ENCODE data around the gene ZDHHC24.
A peak's percentile ranks its signal among the peaks of the same experiment; 100 is the strongest.
"Not testable (repeated sequence)": the region's sequence is repeated elsewhere in the genome, so short reads cannot be mapped to it uniquely, and the experiment has no call there.

ZDHHC24 gene

DNA sequence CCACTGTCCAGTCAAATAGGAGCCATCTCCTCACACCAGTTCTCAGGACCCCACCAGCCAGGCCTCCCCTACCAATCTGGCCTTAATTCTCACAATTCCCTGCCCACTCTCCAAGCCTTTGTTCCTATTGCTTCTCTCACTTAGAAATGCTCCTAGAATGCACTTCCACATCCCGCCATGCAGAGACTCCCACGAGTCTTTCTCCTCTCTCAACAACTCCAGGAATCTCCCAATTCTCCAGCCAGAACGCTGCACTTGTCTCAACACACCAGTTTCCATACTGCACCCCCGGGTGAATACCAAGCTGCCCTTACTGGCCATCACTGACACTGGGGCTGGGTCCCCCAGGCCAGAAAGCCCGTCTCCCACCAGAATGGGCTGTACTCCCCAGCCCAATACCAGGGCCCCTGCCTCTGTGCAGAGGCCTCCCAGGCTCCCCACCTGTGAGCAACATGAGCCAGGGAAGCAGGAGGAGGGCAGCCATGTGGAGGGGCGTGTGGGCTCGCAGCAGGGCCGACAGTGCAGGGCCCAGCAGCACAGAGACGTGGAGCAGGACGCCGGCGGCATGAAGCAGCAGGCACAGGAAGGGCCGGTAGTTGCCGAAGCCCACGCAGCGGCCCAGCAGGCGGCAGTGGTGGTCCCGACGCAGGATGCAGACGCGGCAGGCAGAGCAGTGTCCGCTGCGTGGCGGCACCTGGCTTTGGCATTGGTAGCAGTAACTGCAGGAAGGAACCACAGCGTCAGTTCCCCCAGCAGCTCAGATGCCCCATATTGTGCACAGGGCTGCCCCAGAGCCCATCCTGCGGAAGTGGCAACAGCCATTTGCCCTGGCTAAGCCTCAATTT is 2.4 kb downstream of the ZDHHC24 start:
- peak; percentile 33 to 38 for DNase-seq

DNA sequence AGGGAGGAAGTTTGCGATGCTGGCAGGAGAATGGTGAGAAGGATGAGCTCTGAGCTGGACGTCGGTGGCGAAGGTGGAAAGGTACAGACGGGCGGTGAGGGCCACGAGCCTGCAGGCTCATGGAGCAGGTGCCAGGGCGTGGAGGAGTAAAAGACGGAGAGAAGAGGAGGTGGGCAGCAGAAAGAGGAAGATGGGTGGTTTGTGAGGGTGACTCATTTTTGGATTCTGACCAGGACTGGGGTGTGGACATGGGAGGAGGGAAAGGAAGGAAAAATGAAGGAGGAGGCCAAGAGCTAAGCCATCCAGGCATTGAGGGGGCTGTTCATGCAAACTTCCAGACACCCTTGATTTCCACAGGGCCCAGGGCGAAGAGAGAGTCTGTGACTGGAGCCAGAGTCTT is 3.5 kb downstream of the ZDHHC24 start:
- DNase-seq = no peak

DNA sequence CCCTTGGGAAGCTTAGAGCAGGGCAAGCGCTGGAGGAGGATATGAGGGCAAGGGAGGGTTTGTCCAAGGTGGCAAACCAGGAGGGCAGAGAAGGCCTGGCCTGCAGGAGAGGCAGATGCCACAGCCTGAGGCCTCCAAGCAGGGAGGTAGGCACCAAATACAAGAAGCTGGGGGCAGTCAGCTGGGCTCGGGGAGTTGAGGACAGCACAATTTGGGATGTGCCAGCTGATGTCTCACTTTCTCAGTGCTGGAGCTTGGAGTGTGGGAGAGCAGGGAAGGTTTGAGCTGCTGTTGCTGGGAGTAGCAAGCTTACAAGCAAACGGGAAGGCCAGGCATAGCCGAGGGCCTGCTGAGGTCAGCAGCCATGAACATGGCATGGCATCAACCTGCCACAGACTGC is 4.0 kb downstream of the ZDHHC24 start:
- no peak for DNase-seq

DNA sequence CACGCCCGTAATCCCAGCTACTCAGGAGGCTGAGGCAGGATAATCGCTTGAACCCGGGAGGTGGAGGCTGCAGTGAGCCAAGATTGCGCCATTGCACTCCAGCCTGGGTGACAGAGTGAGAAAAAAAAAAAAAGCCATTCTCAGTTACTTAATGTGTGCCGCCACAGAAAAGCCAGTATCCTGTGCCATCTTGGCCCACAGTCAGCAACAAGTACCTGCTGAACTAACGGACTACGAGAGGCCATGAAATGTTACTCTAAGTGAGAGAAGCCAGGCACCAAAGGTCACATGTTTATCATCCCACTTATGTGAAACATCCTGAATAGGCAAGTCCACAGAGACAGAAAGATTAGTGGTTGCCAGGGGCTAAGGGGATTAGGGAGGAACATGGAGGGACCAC is 5.2 kb downstream of the ZDHHC24 start:
- DNase-seq = not testable (repeated sequence)

DNA sequence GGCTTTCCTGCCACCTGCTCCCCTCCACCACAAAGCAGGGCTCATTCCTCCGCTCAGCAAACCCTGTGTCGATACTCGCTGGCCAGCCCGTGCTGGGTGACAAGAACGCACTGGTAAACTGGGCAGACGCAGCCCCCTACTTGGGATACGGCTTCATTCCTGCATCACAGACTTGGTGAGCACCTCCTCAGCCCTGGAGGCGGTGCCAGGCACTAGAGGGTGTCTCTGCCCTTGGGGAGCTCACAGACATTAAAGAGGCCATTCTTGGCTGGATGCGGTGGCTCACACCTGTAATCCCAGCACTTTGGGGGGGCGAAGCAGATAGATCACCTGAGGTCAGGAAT is 6.0 kb downstream of the ZDHHC24 start:
- no peak for DNase-seq

DNA sequence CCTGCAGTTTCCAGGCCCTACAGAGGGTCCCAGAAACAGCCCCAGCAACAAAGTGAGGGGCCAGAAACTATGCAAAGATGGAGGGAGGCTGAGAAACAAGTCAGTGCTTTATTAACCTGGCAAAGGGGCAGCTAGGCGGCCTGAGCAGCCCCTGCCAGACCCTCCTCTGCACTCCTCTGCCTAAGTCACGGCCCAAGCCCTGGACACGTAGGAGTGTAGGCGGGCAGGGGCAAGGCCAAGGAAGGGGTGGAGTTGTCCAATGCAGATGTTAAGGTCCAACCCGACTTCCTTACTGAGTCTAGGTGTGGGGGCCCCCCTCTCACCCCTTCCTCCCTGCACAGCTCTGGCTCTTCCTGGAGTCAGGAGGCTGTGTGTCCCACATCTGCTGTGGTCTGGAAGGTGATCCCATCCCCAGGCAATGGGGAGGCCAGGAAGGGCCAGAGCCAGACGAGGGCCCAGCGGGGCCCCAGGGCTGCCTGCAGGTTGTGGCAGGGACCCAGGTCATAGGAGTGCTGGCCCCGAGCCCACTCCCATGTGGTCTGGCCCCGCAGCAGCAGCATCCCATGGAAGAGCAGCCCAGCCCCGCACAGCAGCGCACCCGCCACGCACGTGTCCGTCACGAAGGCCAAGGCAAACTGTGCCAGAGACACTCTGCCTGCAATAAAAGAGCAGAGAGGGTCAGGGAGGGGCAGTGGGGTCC is 6.5 kb downstream of the ZDHHC24 start:
- no peak for DNase-seq

DNA sequence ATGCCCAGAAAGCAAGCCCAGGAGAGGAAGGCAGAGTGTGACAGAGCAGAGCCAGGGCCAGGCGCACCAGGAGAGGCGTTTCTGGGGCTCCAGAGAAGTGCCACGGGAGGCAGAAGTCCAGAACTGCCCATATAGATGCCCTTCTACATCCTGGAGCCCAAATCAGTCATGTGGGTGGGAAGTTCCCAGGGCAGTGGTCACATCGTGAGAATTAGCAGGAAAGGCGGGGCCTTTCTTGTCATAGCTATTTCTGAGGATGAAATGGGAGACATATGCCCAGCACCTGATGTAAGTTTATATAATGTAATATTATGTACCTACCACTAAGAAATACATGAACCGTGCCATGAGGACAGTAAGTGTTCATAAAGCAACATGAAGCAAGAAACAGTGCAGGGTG is 13.1 kb downstream of the ZDHHC24 start:
- no peak for DNase-seq

DNA sequence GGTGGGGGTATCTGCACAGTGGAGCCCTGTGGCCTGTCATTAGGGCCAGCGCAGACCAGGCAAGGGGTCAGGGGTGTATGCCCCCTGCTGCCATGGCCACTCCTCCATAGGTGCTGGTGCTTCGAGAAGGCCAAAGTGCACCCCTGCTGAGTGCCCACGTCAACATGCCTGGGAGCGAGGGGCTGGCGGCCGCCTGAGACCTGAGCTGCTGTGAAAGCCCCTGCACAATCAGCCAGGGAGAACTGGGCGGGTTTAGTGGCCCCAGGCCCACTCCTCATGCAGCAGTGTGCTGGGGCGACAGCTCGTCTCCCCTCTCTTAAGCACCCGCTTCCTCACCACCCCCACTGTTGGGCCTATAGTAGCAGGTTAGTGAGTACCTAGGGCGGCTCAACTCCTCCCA is 14.0 kb downstream of the ZDHHC24 start:
- DNase-seq = no peak

DNA sequence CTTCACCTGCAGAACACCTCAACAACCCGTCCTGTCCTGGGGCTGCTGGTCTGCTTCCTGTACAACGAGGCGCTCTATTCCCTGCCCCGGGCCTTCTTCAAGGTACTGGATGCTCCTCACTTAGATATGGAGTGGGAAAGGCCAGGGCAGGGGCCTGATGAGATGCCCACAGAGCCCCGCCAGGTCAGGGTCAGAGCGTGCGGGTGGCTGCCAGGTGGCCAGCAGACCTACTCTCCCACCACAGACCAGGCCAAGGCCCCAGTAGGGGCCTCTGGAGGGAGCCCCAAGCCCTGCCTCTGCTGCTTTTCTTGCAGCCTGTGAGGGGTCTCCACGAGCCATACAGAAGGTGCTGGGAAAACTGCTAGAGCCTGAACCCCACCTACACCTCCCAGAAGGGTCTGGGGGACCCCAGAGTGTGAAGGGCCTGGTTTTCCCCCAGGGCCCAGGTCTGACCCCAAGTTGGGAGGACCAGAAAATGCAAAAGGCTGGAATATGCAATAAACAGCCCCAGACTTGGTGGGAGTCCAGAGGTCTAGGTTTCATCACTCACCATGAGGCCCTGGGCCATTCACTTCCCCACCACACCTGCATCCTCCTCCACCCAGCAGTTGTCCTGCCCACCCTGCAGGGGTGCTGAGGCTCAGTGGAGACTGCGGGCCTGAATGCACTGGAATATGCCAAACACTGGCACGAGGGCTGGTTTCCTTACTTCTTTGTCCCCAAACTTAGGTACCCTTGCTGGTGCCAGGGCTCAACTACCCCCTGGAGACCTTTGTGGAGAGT is 14.7 kb downstream of the ZDHHC24 start:
- no peak for DNase-seq

DNA sequence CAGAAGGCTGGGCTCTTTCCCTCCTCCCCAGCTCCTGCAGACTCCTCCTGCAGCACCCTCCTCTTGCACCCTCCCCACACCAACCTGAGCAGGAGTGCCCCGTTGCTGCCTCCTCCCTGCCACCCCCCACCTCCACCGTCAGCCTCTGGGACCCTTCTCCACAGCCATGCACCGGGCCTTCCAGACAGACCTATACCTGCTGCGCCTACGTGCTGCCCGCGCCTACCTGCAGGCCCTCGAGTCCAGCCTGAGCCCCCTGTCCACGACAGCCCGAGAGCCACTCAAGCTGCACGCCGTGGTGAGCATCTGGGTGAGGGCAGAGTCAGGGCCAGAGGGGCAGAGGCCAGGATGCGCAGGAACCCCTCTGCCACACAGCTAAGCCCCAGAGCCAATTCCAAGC is 16.2 kb downstream of the ZDHHC24 start:
- no peak for DNase-seq

DNA sequence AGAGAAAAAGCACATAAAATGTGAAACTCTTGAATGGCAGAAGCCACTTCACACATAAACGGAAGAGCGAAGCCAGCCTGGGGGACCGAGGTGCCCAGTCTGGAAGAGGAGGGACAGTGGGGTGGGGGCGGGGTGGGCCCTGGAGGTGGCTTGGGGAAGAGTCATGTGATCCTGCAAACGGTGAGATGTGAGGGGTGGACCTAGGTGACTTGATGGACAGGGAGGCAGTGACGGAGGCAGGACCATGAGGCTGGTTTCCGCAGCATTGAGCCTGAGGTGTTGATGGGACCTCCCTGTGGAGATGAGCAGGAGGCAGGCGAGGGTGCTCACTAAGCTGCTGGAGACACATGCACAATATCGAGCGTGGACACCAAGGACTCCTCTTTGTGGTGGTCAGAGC is 16.8 kb downstream of the ZDHHC24 start:
- no peak for DNase-seq

DNA sequence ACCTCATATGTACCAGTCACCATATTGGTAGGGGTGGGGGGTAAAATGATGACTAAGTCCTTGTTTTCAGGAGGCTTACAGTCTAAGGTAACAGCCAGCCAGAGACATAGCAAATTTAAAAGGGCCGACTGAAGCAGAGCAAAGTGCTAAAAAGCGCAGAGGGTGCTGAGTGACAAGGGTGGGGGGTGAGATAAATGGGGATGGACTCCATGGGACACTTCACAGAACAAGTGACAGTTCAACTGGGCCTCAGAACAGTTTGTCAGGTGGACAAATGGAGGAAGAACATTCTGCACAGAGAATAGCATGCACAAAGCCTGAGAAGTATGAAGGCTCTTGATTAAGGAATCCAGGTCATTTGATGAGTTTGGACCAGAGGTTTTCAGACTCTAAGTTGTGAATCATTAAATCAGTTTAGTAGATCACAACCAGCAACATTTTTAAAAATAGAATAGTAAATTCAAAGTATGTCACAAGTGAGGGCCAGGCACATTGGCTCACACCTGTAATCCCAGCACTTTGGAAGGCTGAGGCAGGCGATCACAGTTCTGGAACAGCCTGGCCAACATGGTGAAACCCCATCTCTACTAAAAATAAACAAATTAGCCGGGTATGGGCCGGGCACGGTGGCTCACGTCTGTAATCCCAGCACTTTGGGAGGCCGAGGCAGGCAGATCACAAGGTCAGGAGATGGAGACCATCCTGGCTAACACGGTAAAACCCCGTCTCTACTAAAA is 21.4 kb downstream of the ZDHHC24 start:
- DNase-seq = no peak

DNA sequence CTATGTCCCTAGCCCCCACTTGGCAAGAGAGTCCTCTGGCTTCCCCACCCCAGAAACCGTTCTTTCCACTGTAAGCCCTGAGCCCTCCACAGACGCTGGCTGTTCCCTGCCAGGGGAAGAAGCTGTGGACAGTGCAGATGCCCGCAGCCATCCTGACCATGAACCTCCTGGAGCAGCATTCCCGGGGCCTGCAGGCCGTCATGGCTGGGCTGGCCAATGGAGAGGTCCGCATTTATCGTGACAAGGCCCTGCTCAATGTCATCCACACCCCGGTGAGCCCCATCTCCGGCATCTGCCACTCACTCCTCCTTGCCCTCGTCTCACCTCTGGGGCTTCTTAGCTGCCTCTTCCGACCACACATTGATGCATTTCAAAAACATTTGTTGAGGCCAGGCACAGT is 22.2 kb downstream of the ZDHHC24 start:
- no peak for DNase-seq

DNA sequence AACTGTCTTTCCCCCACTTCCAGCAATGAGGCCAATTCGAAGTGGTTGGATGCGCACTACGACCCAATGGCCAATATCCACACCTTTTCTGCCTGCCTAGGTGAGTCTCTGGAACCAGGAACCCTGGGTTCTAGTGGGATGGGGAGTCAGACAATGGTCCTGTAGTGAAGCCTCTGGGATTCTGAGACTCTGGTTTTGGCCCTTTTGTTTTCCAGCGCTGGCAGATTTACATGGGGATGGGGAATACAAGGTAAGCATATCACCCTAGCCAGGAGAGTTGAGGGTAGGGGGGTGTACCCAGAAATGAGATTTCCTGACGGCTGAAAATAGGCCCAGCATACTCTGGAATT is 34.9 kb downstream of the ZDHHC24 start:
- no peak for DNase-seq

DNA sequence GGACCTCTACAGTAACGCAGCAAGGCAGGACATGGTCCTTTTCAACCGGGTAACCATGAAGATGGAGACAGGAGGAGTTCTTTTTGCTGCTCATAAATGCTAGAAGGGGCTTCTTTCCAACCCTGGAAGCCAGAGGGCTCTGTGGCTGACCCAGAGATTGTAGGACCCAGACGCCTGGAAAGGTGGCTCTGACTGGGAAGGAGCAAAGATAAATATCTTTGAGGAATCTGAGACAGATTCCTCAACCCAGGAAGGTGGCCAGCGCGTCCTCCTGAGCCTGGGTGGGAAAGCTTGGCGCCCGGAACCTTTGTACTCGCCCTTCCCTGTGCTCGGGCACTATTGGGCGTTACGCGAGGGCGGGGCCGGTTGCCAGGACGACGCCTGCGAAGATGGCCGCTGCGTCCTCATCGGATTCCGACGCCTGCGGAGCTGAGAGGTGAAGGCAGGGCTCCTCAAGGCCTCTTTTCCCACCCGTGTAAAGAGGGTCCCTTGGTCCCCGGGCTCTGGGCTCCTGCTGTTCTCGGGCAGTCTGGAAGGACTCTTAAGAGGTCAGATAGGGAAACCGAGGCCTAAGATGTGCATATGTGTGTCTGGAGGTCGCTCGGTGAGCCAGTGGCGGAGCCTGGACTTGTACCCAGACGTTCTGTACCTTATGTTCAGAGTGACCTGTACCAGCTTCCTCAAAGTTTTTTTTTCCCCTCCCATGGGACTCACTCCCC is 35.4 kb downstream of the ZDHHC24 start, which contains the start of gene BBS1:
BBS1 (plus strand) TSS at position 365 of the 719 bp plus-strand sequence; CDS start at position 390, 25 bp downstream.
- DNase-seq = peak; percentile 74 to 81

DNA sequence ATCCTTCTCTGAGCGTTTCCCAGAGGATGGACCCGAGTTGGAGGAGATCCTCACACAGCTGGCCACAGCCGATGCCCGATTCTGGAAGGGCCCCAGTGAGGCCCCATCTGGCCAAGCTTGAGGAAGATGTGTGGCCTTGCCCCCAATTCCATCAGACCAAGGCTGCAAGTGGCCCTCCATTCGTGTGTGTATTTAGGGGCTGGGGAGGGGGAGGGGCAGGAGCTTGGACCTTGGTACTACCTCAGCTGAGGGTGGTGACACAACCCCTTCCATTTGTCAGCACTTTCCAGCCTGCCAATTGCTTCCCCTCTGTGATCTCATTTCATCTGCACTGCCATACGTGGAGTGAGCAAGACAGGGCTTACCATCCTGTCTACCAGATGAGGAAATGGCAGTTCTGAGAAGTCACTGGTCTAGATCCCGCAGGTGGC is 36.7 kb downstream of the ZDHHC24 start:
- no peak for DNase-seq

DNA sequence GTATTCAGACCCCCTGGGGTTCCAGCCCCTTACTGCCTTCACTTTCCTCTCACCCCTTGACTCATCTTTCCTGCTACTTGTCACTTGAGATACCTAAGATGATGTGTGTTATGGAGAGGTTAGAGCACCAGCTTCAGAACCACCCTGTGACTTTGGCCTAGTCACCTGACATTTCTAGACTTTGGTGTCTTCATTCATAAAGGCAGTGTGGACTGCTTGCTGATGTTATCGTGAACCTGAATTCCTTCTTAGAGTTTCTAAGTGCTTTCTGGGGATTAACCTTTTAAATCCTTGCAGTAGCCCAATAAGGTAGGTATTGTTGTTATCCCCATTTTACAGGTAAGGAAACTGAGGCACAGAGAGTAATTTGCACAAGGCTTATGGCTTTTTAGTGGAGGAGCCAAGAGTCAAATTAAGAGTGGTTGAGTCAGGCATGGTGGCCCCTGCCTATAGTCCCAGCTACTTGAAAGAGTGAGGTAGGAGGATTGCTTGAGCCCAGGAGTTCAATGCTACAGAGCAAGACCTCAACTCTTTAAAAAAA is 40.5 kb downstream of the ZDHHC24 start:
- DNase-seq = no peak

DNA sequence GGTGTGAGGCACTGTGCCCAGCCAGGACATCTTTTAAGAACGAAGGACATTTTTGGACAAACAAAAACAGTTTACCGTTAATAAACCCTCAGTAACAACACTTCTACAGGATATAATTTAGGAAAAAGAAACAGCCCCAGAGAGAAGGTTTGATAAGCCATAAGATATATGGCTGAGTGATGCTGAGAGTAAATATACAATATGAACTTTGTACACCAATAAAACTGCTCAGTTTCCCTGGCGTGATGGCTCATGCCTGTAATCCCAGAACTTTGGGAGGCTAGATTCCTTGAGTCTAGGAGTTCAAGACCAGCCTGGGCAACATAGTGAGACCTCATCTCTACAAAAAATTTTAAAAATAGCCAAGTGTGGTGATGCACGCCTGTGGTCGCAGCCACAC is 47.3 kb downstream of the ZDHHC24 start:
- DNase-seq = no peak

DNA sequence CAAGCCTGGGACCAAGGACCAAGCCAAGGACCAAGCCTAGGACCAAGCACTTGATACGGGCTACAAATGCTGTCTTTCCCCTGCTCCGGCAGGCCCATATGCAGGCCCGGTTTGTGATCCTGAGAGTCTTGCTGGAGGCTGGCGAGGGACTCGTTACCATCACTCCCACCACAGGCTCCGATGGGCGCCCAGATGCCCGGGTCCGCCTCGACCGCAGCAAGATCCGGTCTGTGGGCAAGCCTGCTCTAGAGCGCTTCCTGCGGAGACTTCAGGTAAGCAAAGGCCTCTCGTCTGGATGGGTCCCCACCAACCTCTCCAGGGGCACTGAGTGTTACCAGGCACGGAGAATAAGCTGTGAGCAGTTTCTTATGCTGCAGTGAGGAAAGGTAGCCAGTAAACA is 48.6 kb downstream of the ZDHHC24 start:
- no peak for DNase-seq

DNA sequence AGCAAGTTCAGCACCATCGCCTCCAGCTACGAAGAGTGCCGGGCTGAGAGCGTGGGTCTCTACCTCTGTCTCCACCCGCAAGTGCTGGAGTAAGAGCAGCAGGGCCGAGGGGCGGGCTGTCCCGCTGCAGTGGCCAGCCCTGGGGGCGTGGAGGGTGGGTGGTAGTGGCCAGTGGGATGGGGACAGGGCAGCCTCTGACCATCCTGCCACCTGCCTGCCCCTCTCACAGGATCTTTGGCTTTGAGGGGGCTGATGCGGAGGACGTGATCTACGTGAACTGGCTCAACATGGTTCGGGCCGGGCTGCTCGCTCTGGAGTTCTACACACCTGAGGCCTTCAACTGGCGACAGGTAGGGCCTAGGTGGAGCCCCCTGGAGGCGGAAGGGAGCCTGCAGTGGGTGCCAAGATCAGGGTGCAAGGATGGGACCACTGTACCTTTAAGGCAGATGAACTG is 50.4 kb downstream of the ZDHHC24 start:
- no peak for DNase-seq

DNA sequence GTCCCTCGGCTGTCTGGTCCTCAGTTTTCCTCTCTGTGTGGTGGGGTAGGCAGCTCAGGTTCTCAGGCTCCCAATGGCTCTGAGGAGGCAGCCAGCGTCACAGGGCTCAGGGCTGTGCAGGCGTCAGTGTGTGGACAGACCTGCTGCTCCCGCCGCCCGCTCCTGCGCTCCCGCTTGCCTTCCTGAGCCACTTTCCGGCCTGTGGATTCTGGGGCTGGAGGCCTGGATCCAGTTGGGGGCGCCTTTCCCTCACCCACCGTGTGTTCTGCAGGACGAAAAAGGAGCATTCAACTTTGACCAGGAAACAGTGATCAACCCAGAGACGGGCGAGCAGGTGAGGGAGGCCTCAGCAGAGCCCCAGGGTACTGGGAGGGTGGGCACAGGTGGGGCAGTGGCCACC is 50.9 kb downstream of the ZDHHC24 start:
- DNase-seq = no peak

DNA sequence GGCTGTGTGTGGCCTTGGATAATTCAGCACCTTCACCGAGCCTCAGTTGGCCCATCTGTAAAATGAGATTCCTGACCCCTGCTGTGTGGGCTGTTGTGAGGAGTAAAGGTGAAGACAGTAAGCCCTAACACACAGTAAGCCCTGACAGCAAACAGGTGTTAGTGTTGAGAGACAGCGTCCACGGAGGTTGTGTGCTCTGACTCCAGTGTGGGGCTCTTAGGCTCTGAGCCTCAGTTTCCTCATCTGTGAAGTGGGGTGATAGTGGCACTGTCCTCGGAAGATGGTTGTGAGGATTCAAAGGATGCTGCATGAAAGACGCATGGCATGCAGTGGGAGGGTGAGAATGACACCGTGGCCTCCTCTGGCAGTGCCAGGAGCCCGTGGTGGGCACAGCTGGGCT is 51.4 kb downstream of the ZDHHC24 start:
- no peak for DNase-seq
